ENCODE measurements around the gene WRNIP1. TPM values are rescaled to one million over a fixed set of nuclear protein-coding genes. Genes with fewer than 3 reads are reported as not detected.

Gene WRNIP1
- total and polyA plus RNA-seq, 2 of the 13 experiments (the other 11 are each of a cell fraction or from before 2014, with no cell fraction given), result 77.7 to 90.3 TPM

GRCh38 chr6:2783188-2783963, 18.2 kb downstream of the WRNIP1 start (continued):
- TF ChIP-seq TBX3 (IDR thresholded peaks at IDR 0.05; ENCODE audit: borderline replicate concordance) (no peak), MAFF (IDR thresholded peaks at IDR 0.05; ENCODE audit: low read depth, low read length) (no peak), ZNF567 (CRISPR knock-in tag; IDR thresholded peaks at IDR 0.05; ENCODE audit: borderline replicate concordance) (no peak), ZFP82 (CRISPR knock-in tag; IDR thresholded peaks at IDR 0.05; ENCODE audit: borderline replicate concordance) (no peak), POLR2G (IDR thresholded peaks at IDR 0.05; ENCODE audit: low read depth, low read length) (0 out of 2 replicates have a peak, but pooled peaks have one; percentile 34), PITX1 (CRISPR knock-in tag; IDR thresholded peaks at IDR 0.05) (no peak), CAMTA2 (CRISPR knock-in tag; IDR thresholded peaks at IDR 0.05; ENCODE audit: borderline replicate concordance) (no peak), NR1H2 (CRISPR knock-in tag; IDR thresholded peaks at IDR 0.05; ENCODE audit: borderline replicate concordance, low read depth) (no peak), AGO2 (optimal IDR thresholded peaks at IDR 0.05; ENCODE audit: low read depth, low read length) (peak; percentile 62)

GRCh38 chr6:2784061-2784460, 18.9 kb downstream of the WRNIP1 start:
- Histone ChIP-seq H3K4me2 (ENCODE audit: low read depth, low read length) (no peak overlapping the region), H3K27me3 (ENCODE audit: control insufficient read depth in 1 of 2, insufficient read depth in 2 of 2, low read length in 2 of 2) (no peaks in the 10 kb centered on the region), H3K36me3 (replicated peaks in 1 of 2; ENCODE audit: control insufficient read depth in 1 of 2, insufficient read depth in 2 of 2, low read length in 2 of 2) (peaks cover 24 to 74% of the 10 kb centered on the region in 2 experiments), H4K20me1 (ENCODE audit: insufficient read depth, low read length) (no peaks in the 10 kb centered on the region; the same call in 1 of the 2 replicates), H3K79me2 (ENCODE audit: insufficient read depth, low read length) (peaks cover 3% of the 10 kb centered on the region), H3K9me3 (ENCODE audit: low read length) (no peaks in the 10 kb centered on the region), H3K4me3 (replicated peaks in 1 of 3; ENCODE audit: insufficient read depth in 1 of 3, low read depth in 2 of 3, low read length in 3 of 3) (no peak overlapping the region), H3K27ac (ENCODE audit: extremely low read length, insufficient read depth, low read length) (no peak overlapping the region), H2AFZ (ENCODE audit: low read length) (no peak overlapping the region), H3K4me1 (ENCODE audit: insufficient read depth, low read length) (no peaks in the 10 kb centered on the region), H3K9ac (ENCODE audit: insufficient read depth, low read depth, low read length) (no peak overlapping the region)
- no peak for FAIRE-seq
- in situ Hi-C loops (cut with HindIII; ENCODE audit: extremely low pct_ligation_motif_present, low pct_unique_long_range_greater_than_20kb) (no loop called here), intact Hi-C loops (cut with micrococcal nuclease; ENCODE audit: unreplicated experiment) (no loop called here)
- ATAC-seq, result no peak
- WGBS (ENCODE audit: low lambda C conversion rate), result 96% methylated on average over 5 of the region's 5 CpGs
- no TSS peak for BruUV-seq (replicated peaks)
- ChIA-PET POLR2A (interaction anchor here (0.8 to 1.1 kb wide), 2 partner anchors 14 to 18 kb away, joined by 3 to 4 read pairs; no protein-coding TSS in a partner anchor), CTCF (ENCODE audit: low intra/inter-chr PET ratio, low total read pairs) (no interaction called here)
- no peak for DNase-seq (ENCODE audit: low spot score)
- TF ChIP-seq YY1 (IDR thresholded peaks at IDR 0.05; ENCODE audit: insufficient read depth, insufficient replicate concordance, low read depth, low read length) (no peak), ZNF816 (CRISPR knock-in tag; IDR thresholded peaks at IDR 0.05; ENCODE audit: borderline replicate concordance) (no peak), SNAI1 (CRISPR knock-in tag; IDR thresholded peaks at IDR 0.05; ENCODE audit: borderline replicate concordance) (no peak), MLLT10 (CRISPR knock-in tag; IDR thresholded peaks at IDR 0.05) (no peak), SRSF1 (optimal IDR thresholded peaks at IDR 0.05; ENCODE audit: low read depth, low read length) (no peak), HHEX (CRISPR knock-in tag; IDR thresholded peaks at IDR 0.05) (no peak), U2AF2 (IDR thresholded peaks at IDR 0.05; ENCODE audit: low read depth, low read length) (no peak), SAP130 (CRISPR knock-in tag; IDR thresholded peaks at IDR 0.05; ENCODE audit: low read depth) (no peak), ZBTB38 (CRISPR knock-in tag; IDR thresholded peaks at IDR 0.05) (no peak), ZNF788 (CRISPR knock-in tag; IDR thresholded peaks at IDR 0.05; ENCODE audit: borderline replicate concordance) (no peak)
- TF ChIP-seq, protein P1, sequence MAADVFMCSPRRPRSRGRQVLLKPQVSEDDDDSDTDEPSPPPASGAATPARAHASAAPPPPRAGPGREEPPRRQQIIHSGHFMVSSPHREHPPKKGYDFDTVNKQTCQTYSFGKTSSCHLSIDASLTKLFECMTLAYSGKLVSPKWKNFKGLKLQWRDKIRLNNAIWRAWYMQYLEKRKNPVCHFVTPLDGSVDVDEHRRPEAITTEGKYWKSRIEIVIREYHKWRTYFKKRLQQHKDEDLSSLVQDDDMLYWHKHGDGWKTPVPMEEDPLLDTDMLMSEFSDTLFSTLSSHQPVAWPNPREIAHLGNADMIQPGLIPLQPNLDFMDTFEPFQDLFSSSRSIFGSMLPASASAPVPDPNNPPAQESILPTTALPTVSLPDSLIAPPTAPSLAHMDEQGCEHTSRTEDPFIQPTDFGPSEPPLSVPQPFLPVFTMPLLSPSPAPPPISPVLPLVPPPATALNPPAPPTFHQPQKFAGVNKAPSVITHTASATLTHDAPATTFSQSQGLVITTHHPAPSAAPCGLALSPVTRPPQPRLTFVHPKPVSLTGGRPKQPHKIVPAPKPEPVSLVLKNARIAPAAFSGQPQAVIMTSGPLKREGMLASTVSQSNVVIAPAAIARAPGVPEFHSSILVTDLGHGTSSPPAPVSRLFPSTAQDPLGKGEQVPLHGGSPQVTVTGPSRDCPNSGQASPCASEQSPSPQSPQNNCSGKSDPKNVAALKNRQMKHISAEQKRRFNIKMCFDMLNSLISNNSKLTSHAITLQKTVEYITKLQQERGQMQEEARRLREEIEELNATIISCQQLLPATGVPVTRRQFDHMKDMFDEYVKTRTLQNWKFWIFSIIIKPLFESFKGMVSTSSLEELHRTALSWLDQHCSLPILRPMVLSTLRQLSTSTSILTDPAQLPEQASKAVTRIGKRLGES (CRISPR knock-in tag; IDR thresholded peaks at IDR 0.05; ENCODE audit: borderline replicate concordance), result no peak

Measured in HepG2 (cell line).